GM12874 (cell line): Measurements from ENCODE around the gene ZNF444.

ENCODE experiments used
- CTCF ChIP-seq: IDR thresholded peaks from 2 replicates; pipeline ENCODE4 v1.5.1; 2011; ENCODE audit warnings: low read depth, mild to moderate bottlenecking, control low read depth, low read length, moderate library complexity; ENCODE audit not compliant: insufficient read depth

ZNF444 gene

GRCh38 chr19:56140583-56141416 is at the start of gene ZNF444:
ZNF444 (plus strand) TSS chr19:56141287; CDS start chr19:56146912, 5,625 bp downstream.
- TF ChIP-seq CTCF: no peak

DNA sequence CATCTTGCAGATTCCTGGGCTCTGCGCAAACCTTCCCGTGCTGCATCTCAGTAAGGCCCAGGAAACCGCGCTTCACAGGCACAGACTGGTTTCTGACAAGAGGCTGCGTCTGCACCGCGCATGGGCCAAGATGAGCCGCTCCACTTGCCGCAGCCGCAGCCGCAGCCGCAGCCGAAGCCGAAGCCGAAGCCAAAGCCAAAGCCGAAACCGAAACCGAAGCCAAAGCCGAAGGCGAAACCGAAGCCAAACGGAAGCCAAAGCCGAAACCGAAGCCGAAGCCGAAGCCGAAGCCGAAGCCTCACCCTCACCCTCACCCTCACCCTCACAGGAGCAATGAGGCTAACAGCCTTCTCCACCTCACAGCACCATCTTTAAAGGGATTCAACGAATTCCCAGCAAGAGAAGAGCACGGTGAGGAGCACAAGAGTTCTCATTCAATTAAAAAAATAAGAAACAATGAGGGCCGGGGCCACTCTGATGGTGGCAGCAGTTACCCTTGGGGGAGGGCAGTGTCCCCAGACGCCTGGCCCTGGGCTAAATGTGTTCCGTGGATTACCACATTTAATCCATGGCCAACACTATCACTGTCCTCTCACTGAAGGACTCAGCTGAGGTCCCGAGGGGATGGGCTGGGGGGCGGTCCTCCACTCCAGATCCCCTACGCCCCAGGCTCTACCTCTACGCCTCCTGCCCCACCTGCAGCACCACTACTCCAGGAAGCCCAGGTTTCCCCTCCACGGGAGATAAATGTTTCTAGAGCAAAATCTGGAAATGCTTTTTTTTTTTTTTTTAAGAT is 49.1 kb upstream of the ZNF444 start:
- TF ChIP-seq CTCF: no peak

DNA sequence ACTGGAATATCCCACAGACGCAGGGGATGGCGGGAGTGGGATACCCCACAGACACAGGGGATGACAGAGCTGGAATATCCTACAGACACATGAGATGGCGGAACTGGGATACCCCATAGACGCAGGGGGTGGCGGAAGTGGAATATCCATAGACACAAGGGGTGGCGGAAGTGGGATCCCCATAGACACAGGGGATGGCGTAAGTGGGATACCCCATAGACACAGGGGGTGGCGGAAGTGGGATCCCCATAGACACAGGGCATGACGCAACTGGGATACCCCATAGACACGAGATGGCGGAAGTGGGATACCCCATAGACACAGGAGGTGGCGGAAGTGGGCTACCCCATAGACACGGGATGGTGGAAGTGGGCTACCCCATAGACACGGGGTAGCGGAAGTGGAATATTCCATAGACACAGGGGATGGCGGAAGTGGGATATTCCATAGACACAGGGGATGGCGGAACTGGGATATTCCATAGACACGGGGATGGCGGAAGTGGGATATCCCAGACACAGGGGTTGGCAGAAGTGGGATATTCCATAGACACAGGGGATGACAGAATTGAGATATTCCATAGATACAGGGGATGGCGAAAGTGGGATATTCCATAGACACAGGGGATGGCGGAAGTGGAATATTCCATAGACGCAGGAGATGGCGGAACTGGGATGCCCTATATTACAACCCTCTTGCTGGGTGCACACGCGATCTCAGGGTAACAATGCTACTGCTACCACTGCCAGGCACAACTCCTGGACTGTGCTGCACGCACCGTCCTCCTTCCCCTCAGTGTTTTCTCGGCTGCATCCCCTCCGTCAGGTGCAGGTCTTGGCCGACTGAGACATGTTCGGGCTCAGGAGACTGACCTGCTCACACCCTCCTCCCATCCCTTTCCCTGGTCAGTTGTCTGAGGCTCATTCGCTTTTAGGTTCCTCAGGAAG is 48.1 kb upstream of the ZNF444 start:
- no peak for TF ChIP-seq CTCF

DNA sequence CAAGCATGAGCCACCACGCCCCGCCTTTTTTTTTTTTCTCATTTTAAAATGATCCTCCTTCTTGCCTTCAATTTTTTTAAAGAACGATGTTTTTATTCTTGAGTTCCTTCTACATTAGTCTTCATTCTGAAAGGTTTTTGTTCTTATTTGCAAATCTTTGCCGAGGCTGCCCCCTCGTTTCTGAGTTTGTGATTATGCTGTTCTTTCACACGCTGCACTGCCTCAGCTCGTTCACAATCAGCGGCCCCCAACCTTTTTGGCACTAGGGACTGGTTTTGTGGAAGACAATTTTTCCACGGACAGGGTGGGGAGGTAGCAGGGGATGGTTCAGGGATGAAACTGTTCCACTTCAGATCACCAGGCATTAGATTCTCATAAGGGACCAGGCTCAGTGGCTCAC is 46.6 kb upstream of the ZNF444 start:
- no peak for TF ChIP-seq CTCF

DNA sequence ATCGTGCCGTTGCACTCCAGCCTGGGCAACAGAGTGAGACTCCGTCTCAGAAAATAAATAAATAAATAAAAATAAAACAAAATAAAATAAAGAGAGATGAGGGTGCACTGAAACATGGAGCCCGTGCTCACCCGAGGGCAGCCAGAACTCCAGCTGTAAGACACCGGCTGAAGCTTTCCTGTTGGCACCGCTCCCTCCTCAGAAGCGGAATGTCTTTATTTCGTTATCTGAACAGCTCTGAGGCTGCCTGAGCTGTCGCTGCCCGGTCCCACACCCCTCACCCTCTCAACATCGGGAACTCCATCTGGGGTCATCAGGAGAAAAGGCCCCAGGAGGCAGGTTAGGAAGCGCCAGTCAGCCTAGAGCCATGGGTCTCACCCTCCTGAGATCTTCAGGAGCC is 44.4 kb upstream of the ZNF444 start:
- TF ChIP-seq CTCF: no peak

GRCh38 chr19:56097306-56097705 is 43.8 kb upstream of the ZNF444 start:
- no peak for TF ChIP-seq CTCF

DNA sequence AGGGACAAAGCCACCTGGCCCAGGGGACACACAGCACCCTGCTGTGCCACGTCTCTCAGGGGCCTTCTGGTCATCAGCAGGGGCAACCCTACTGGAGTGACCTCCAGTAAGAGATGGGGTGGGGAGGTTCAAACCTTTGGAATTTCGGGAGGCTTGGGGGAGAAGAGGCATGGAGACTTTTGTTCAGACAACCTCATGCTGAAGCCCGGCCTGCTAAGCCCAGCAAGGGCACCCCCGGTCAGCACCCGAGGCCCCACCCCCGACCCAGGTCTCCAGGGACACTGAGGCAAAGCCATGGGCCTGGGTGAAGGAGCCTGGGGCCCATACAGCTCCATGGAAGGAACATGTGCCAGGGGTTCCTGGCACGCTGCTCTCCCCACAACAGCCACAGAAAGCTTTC is 43.3 kb upstream of the ZNF444 start:
- no peak for TF ChIP-seq CTCF
